ENCODE measurements around the gene SF1.

Gene SF1

GRCh38 chr11:64723117-64723906, 55.0 kb downstream of the SF1 start, which contains the start of gene NRXN2:
Gene NRXN2, minus strand, starts transcription at chr11:64723197. Its CDS starts 9,498 bp downstream, at chr11:64713699.
- peak; percentile 99 for DNase-seq

GRCh38 chr11:64722141-64723065, 55.9 kb downstream of the SF1 start:
- DNase-seq: peak; percentile 47

DNA sequence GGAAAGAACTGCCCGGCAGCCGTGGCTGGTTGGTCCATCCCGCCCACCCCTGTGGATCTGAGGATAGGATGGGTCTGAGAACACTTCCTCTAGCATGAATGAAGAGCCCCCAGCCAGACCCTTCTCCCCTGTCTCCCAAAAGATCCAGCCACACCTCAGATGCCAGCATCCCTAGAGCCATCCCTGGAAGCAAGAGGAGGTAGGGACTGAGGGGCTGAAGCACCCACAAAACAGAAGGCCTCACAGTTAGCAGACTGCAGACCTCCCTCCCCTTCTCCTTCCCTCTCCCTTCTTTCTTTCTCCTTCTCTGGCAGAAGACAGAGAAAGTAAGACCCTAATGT, 57.0 kb downstream of the SF1 start:
- peak; percentile 47 for DNase-seq

DNA sequence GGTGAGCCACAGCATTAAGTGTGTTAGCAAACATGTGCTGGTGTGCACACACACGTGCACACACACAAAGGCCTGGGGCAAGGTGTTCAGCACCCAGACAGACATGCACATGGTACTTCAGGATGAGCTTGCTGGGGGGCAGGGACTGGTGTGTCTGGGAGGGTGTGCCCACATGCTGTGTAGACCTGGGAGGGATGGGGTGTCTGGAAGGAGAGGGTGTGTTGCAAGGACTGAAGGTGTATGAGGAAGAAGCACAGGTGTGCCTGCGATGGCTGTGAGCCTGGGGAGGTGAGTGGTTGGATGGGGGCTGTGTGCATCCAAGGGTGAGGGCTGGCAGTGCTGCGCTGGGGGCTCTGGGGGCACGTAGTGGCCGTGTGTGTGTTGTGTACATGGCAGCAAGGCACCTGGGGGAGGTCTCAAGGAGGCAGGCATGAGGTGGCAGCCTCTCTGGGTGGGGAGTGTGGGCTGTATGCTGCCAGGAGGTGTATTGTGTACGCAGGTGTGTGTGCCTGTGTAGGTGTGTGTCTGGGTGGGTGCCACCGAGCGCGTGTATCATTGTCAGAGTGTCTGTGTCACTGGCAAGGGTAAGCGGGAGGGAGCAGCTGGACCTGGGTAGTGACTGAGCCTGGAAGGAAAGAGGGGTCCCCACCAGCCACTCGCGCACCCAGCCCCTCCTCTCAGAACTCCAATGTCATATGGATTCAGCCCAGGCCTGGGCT, 57.5 kb downstream of the SF1 start:
- DNase-seq: no peak

DNA sequence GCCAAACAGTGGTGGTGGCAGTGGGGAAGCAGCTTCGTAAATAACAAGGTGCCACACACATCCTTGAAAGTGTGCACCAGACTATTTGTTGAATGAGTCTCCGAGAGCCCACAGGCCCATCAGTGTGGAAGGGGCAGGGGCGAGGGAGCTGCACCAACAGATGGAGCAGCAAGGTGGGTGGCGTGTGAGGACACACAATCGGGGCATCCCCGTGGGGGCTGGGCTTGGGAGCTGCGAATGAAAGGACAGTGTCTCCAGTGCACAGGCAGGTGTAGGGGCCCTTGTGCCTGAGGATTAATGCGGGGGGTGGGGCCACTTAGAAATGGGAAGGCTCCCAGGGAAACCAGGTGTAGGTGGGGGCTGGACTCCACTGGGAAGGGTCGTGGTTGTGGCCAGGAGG, 58.2 kb downstream of the SF1 start:
- peak; percentile 34 for DNase-seq

DNA sequence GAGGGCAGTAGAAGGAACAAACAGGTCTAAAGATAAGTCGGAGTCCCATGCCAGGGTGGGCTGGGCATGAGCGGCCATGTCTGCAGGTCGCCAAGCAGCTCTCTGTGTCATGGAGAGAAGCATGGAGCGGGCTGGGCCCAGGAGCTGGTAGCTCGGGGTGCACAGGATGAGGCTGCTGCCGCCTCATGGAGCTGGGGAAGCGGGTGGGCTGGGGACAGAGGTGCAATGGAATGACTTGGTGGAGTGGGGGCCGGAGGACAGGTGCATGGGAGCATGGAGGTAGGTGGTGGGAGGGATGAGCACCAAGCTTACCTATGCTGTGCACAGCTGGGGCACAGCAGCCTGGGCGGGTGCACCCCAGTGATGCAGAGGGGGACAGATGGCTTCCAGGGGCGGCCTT, 58.9 kb downstream of the SF1 start:
- peak; percentile 29 for DNase-seq

GRCh38 chr11:64718780-64719124, 59.6 kb downstream of the SF1 start:
- no peak for DNase-seq

DNA sequence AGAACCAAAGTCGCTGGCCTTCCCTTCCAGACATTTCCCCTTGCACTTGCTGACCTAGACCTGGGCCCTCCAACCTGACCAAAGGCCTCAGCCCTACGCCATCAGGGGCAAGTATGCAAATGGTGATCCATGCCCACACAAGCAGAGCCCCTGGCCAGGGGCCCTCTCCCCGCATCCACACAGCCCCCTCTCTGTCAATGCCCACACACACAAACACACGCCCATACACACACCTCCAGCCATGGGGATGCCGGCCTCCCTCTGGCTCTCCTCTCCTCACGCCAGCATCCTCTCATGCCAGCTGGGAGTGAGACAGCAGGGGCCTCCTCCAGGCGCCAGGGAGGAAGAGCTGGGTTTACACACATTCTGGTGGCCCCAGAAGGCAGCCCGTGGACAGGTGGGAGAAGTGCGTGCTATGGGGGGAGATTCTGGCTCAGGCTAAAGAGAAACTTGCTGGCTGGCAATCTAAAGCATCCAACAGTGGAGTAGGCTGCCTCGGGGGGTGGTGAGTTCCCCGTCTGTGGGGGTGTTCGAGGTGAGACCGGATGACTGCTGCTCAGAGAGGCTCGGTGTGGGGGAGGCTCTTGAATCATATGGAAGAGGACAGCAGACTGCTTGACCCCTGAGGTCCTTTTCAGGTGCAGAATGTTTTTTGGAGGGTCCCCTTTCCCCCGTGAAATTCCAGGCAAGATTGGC, 60.1 kb downstream of the SF1 start:
- DNase-seq: peak; percentile 45

DNA sequence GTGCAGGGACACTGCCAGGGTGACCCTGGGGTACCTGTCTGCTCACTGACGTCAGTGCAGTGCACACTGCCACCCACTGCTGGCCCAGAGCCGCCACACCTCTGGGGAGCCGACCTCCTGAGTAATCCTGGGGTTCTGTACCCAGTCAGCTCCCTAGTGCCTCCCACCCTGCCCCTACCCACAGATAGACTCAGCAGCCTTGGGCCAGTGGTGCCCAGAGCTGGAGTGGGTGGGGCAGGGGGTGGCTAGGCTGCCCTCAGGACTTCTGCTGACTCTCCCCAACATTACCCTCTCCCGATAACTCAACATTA, 61.1 kb downstream of the SF1 start:
- peak; percentile 41 for DNase-seq

DNA sequence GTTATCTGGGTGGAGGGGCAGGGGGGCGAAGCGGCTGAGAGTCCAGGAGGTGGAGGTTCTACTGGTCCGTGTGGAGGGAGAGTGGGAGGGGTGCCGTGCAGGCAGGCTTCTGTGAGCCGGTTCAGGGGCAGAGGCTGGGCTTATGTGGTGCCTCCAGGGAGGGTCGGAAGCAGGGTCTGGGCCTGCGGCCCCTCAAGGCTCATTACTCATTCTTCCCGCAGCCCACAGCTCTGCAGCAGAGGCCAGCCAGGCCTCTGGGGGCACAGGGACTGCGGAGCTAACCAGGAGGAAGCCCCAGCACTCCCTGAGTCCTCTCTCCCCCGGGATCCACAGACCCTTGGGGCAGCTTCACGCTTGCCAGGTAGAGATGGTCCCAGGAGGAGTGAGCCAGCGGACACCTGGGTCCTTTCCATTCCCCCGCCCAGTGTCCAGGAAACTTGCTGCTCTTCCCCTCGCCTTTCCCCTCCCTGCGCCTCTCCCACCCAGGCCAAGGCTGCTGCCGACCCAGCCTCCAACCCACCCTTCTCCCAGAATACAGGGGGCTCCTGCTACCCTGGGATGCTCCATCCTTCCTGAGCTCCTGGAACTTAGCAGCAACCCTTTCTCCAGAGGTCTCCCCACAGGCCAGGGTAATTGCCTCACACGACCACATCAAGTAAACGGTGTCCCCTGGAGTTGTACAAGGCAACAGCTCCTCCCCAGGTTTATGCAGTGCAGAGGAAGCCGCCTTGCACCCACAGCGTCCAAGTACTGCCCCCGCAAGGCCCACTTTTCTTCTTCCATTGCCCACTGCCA, 61.7 kb downstream of the SF1 start:
- peak; percentile 49 for DNase-seq

DNA sequence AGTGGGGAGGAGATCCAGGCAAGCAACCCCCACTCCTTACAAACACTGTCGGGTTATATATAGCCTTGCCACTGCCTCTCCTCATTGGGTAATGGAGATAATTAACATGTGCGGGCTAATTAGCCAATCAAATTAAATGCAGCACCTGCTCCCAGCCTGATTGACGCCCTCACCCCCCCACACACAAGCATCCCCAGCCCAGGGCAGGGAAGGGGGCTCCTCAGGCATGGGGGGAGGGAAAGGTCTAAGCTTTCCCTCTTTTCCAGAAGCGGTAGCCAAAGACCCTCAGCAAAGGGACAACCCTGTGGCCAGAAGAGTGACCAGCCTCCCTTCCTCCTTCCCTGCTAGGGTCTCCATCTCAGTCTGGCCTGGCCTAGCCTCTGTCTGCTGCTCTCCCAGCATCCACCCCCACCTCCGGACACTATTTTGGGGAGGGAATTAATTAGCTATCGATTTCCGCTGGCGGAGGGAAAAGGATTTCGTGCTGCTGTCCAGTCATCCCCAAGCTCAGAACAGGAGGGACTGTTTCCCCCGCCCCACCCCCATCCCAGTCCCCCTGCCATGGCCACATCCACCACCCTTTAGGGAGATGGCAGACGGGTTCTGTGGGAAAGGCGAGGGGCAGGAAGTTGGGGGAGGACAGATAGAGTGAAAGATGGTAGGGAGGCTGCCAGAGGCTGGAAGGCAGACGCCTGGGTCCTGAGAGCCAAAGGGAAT, 62.4 kb downstream of the SF1 start:
- DNase-seq: no peak

- DNase-seq: no peak
Observed at GRCh38 chr11:64715110-64715509, 63.2 kb downstream of the SF1 start.

GRCh38 chr11:64714666-64715065, 63.7 kb downstream of the SF1 start:
- DNase-seq: no peak

Data from 8988T (cell line).